ENCODE data around the gene TMPRSS9.

The TMPRSS9 gene

GRCh38 chr19:2338055-2338615 is 21.9 kb upstream of the TMPRSS9 start:
- no peak for TF ChIP-seq CTCF (IDR thresholded peaks at IDR 0.05; ENCODE audit: low read depth, low read length, missing control alignments)
- no peak for DNase-seq (ENCODE audit: extremely low read depth, low read depth)
- H3K4me3 ChIP-seq (replicated peaks; ENCODE audit: low read depth, low read length), result no peak overlapping the region

- H3K4me3 ChIP-seq (replicated peaks; ENCODE audit: low read depth, low read length), result no peak overlapping the region
- no peak for DNase-seq (ENCODE audit: extremely low read depth, low read depth)
- TF ChIP-seq CTCF (IDR thresholded peaks at IDR 0.05; ENCODE audit: low read depth, low read length, missing control alignments), result no peak
Measured at GRCh38 chr19:2338751-2339643, 21.1 kb upstream of the TMPRSS9 start.

GRCh38 chr19:2339644-2340310 is 20.3 kb upstream of the TMPRSS9 start:
- no peak overlapping the region for H3K4me3 ChIP-seq (replicated peaks; ENCODE audit: low read depth, low read length)
- DNase-seq (ENCODE audit: extremely low read depth, low read depth), result no peak
- TF ChIP-seq CTCF (IDR thresholded peaks at IDR 0.05; ENCODE audit: low read depth, low read length, missing control alignments), result no peak

- no peak overlapping the region for H3K4me3 ChIP-seq (replicated peaks; ENCODE audit: low read depth, low read length)
- TF ChIP-seq CTCF (IDR thresholded peaks at IDR 0.05; ENCODE audit: low read depth, low read length, missing control alignments), result no peak
- no peak for DNase-seq (ENCODE audit: extremely low read depth, low read depth)
Measured at GRCh38 chr19:2340496-2341243, 19.4 kb upstream of the TMPRSS9 start.

- no peak overlapping the region for H3K4me3 ChIP-seq (replicated peaks; ENCODE audit: low read depth, low read length)
- no peak for TF ChIP-seq CTCF (IDR thresholded peaks at IDR 0.05; ENCODE audit: low read depth, low read length, missing control alignments)
- DNase-seq (ENCODE audit: extremely low read depth, low read depth), result no peak
Measured at GRCh38 chr19:2341244-2341751, 18.8 kb upstream of the TMPRSS9 start.

- no peak overlapping the region for H3K4me3 ChIP-seq (replicated peaks; ENCODE audit: low read depth, low read length)
- TF ChIP-seq CTCF (IDR thresholded peaks at IDR 0.05; ENCODE audit: low read depth, low read length, missing control alignments), result no peak
- no peak for DNase-seq (ENCODE audit: extremely low read depth, low read depth)
Measured at GRCh38 chr19:2341982-2342381, 18.1 kb upstream of the TMPRSS9 start.
